ENCODE measurements around the gene SELENOS.

DNA sequence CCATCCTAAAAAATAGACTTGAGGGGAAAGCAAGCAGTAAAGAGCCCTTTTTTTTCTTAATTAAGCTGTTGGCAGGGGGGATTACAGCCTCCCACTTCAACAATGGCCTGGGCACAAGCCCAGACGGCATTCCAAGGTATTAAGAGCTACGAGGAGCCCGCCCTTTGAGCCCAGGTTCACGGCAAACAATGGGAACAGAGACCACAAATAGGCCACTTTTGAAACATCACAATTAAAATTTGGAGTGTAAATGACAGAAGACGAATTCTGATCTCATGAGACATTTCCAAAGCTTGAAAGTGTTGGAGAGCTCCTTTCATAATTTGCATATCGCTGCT, 34.3 kb downstream of the SELENOS start:
- no peak for TF ChIP-seq POLR2A (IDR thresholded peaks at IDR 0.05)
- TF ChIP-seq, protein P1, sequence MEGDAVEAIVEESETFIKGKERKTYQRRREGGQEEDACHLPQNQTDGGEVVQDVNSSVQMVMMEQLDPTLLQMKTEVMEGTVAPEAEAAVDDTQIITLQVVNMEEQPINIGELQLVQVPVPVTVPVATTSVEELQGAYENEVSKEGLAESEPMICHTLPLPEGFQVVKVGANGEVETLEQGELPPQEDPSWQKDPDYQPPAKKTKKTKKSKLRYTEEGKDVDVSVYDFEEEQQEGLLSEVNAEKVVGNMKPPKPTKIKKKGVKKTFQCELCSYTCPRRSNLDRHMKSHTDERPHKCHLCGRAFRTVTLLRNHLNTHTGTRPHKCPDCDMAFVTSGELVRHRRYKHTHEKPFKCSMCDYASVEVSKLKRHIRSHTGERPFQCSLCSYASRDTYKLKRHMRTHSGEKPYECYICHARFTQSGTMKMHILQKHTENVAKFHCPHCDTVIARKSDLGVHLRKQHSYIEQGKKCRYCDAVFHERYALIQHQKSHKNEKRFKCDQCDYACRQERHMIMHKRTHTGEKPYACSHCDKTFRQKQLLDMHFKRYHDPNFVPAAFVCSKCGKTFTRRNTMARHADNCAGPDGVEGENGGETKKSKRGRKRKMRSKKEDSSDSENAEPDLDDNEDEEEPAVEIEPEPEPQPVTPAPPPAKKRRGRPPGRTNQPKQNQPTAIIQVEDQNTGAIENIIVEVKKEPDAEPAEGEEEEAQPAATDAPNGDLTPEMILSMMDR (IDR thresholded peaks at IDR 0.05): no peak
